GF-D8 (cell line): ENCODE data around the gene PDE8B.

Source experiments
- DNase-seq: peaks from one replicate; lab custom pipeline; 2025; lab: John Stamatoyannopoulos, UW

Gene PDE8B

DNA sequence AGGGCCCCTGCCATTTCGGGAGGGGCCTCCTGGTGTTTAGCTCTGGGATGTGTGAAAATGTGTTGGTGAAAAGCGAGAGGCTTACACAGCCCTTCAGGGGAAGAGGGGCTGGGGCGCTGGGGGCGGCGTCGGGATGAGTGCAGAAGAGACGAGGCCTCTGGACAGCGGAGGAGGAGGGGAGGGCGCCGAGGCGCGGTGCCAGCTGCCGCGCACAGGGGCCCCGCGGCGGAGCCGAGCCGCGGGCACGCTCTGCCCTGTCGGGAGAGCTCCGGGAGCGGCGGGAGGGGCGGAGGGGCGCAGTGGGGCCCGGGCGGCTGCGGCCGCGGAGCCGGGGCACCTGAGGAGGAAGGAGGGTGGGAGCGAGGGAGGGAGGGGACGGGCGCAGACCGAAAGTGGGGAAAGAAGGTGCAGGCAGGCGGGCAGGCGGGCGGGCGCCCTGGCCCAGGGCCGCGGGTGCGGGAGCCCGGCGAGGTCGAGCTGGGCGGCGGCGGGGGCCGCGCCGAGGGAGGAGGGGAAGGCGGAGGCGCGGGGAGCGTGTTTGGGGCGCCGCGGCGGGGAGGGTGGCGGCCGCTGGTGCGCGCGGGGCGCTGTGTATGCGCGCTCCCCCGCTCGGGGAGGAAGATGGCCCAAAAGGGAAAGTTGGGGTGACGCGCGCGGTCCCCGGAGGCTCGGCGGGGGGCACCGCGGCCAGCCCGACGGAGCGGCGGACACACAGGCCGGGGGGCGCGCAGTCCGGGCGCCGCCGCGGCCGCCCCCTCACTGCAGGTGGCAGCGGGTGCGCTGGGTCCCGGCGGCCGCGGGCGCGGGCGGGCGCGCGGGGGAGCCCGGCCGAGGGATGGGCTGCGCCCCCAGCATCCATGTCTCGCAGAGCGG is at the start of gene PDE8B:
TSS of gene PDE8B (plus strand) at position 590 of the 873 bp plus-strand sequence. CDS start at position 836, 246 bp downstream.
- DNase-seq: no peak

DNA sequence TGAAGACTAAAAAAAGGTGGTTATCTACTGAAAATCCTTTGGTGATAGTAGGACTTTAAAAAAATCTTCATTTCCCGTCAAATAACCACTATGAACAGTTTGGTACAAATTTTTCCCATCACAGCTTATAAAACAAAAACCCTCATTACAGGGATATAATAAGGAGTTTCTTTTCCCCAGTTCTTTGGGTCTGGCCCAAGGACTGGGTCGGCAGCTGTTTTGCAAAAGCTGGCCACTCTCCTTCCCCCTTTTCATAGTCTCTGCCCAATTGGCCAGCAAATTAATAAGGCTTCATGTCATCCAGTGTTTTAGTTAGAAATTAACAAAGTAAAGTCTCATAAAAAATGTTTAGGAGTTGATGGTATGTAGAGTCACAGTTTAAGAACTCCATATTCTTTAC is 47.0 kb upstream of the PDE8B start:
- no peak for DNase-seq

DNA sequence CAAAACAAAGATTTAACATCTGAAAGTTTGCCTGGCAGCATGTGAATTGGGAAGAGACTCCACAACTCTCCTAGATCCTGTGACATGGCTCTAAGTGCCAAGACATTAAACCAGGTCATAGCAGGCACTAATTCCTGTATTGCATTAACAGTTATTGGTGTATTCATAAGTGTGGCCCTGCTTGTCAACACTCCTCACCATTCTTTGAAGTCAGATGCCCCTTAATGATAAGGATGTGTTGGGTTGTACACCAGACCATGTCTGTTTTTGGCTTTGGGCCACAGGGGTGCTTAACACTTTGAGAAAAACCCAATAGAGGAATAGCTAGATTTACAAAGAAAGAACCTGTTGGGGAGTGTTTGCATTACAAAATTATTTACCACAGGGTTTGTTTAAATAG is 43.4 kb upstream of the PDE8B start:
- no peak for DNase-seq

DNA sequence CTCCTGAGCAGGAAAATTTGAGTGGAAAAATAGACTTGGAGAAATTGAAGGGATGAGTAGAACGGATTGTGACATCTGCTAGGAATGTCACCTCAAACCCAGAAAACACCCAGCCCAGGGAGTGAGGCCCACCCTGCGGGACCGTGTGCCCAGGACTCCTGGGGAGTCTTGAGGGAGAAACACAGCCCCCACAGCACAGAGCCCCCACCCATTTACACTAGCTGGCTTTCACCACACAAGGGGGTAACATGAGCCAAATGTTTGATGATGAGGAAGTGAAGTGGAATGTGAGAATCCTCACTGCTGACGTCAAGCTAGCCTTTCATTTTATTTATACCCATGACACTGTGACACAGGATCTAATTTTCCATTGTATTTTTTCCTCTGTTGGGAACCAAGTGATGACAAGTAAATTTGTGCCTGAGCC is 42.8 kb upstream of the PDE8B start:
- no peak for DNase-seq

- no peak for DNase-seq
These were observed 42.2 kb upstream of the PDE8B start for GRCh38 chr5:77168161-77168878.

- no peak for DNase-seq
These were observed 41.6 kb upstream of the PDE8B start for GRCh38 chr5:77168879-77169244.

DNA sequence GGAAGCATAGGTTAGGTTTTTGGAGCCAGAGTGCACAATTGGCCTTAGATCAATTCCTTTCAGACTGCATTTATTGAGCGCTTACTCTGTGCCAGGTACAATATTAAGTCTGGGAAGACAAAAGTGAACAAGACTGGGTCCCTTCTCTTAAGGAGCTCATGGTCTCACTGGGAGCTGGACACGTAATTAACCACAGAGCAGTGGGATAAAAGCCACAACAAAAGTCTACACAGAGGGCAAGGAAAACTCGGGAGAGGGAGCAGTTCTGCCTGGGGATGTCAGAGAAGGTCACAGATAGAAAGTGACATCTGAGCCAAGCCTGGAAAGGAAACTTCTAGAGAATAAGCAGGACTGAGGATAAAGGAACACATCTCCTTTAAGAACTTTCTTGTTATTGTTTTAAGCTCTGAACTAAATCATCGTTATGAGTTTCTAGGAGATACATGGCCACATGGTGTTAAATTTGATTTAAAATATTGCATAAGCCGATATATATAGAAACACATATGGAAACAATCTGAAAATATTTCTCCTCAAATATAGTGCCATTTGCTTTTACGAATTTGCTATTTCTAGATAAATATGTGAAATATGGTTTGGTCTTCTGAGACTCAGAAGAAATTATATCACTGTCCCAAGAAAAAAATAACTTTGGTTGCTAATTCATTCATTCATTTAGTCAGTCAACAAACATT is 40.1 kb upstream of the PDE8B start:
- DNase-seq: no peak

DNA sequence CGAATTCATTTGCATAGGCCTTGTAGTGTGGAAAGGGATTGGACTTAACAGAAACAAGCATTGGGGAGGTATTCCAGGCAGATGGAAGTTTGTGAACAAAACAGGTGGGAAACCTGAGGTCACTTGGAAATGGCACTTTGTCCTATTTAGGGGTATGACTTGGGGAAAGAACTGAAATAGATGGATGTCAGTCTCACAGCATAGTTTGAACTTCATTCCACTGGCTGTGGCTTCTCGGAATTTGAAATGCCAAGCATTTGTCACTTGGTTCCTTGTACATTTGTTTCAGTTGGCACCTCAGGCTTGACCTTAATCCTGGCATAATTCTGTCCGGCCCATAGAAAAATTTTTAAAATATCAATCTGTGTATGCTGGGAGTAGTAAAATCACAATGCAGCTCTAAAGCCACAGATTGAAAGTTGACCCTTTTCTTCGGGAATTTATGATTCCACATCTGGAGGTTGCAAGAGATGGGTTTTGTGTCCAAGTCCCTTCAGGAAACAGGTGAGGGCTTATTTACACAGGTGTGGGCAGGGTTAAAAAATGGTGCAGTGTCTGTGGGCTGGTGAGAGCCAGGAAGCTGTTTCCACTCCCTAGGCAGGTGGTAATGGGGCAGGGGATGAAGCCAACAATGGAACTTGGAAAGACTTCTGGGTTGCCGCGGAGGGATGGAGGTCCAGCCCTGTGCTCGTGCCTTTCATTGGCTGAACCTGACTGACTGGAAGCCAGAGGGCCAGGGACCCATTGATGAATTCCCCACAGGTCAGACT is 39.2 kb upstream of the PDE8B start:
- no peak for DNase-seq

DNA sequence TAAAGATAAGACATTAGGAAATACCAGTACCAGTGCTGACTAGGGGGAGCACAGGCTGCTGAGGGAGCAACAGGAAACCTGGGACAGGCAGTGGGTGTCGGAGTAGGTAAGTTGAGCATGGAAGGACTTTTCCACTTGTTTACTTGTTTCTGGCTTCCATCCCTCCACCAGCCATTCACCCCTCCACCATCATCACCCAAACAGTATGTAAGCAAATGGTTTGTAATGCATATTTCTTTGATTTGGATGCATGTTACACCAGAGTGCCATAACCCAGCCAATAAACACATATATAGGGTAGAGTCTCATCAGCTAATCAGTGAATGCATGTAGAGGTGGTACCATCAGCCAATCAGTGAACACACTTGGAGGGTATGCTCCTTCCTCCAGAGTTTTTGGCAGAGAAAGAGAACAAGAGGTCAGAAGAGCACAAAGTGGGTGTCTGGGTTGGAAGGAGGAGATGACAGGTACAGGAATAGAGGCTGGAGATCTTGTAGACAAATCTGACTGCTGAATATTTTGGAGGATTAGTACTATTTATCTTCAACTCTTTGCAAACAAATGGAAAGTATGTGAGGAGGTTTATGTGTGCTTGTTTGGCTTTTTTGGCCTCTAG is 37.7 kb upstream of the PDE8B start:
- DNase-seq: no peak

DNA sequence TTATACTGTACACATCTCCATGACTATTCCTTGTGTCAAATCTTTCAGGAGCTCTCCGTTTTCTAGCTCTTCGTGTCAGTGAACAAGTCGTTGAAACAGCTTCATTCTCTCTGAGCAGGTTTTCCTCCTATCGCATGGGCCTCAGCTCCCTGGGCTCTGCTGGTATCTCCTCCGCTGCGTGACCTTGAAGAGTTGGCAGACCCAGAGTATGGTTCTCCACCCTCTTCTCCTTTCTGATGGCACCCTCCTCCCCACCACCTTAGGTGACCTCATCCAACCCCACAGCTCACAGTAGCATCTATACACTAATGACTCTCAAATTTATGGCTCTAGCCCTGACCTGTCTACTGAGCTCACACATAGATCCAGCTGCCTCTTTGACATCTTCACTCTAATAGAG is 36.0 kb upstream of the PDE8B start:
- no peak for DNase-seq

GRCh38 chr5:77175231-77175630 is 35.2 kb upstream of the PDE8B start:
- DNase-seq: no peak

DNA sequence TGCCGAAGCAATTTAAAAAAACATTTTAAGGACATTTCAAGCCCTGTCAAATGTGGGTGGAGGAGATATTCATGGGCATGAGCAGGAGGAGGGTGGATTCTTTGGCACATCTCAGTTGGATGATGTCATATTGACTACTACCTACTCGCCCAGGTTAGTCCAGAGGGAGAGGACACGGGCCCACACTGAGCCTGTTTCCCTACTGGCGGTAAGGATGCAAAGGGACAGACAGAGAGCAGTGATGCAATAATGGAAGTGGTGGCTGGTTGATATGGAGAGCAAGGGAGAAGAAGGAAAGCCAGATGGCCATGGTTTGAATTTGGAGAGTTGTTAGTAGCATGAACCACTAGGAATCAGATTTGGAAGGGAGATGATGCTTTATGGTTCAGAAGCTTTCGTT is 34.1 kb upstream of the PDE8B start:
- DNase-seq: no peak

GRCh38 chr5:77177576-77177975 is 32.9 kb upstream of the PDE8B start:
- DNase-seq: no peak

GRCh38 chr5:77180167-77181081 is 30.1 kb upstream of the PDE8B start:
- DNase-seq: no peak

DNA sequence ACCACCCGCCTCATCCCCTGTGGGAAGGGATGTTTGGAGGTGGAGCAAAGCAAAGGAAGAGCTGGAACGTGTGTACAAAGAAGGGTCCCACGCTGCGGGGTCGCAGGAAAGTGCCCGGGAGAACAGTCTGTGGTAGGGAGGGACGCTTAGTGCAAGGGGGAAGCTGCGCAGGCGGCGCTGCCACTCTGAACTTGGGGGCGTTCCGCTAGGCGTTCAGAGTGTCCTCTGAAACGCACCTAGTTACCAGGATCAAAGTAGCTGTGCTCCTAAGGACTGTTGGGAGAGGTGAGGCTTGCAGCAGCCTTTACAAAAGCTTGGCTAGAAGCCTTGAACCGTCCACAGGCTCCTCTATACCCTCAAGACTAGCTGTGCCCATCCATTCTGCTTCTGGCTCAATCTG is 29.3 kb upstream of the PDE8B start:
- no peak for DNase-seq

- no peak for DNase-seq
These were observed 28.7 kb upstream of the PDE8B start for GRCh38 chr5:77181596-77182304.

DNA sequence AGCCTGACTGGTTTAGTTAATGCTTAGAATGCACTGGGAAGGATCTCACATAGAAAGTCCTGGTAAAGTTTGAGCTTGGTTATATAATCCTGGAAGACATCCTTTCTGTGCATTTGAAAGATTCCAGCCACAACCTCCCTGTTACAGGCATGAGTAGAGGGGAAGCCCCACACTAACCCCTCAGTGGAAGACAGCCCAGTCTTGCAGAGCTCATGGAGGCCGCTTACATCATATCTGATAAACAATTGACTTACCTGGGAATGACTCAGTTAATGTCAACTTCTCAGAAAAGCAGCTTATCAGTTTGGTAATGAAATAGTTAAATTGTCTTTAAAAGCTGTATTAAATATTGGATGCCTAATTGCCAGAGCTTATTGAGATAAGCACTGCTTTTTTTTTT is 28.1 kb upstream of the PDE8B start:
- no peak for DNase-seq

- DNase-seq: no peak
These were observed 23.7 kb upstream of the PDE8B start for GRCh38 chr5:77186652-77187370.

DNA sequence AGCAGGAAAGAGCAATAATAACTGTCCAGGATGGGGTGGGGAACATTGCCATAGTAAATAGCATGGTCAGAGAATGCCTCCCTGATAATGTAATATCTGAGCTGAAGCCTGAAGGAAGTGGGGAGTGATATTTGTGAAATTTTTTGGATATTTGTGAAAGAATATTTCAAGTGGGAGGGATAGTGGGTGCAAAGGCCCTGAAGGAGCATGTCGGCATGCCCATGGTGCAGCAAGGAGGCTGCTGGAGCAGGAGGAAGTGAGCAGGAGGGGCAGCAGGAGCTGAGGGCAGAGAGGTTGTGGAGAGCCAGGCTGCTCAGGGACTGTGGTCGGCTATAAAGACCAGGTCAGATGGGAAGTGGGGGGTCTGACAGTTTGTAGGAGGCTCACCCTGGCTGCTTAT is 21.1 kb upstream of the PDE8B start:
- no peak for DNase-seq
